GF-D8 (cell line): ENCODE data around the gene CKS2.

ENCODE experiments used
- DNase-seq: peaks from one replicate; lab custom pipeline; 2025; lab: John Stamatoyannopoulos, UW

The CKS2 gene

DNA sequence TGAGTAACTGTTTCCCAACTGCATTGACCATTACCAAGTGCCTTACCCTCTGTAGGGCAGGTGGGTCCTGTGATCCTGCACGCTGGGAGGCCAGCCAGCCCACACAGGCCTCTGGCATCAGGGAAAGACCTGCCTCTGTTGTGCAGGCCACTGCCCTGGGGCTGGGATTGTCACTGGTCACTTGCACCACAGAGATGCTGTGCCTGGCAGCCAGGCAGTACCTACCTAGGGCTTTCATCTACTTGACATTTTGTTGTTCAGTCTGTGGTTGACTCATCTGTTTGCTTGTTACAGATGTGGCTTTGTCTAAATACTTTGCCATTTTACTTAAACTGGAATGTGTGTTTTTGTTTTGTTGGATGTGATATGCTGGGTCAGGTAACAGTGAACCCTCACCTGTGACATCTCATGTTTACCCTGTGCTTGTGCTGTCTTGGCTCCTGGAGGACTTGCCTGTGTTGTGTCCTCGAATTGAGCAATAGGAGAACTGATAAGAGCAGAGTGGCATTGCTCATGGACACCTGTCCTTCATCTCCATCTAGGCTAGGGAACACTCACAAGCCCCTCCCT, 40.1 kb downstream of the CKS2 start:
- no peak for DNase-seq

DNA sequence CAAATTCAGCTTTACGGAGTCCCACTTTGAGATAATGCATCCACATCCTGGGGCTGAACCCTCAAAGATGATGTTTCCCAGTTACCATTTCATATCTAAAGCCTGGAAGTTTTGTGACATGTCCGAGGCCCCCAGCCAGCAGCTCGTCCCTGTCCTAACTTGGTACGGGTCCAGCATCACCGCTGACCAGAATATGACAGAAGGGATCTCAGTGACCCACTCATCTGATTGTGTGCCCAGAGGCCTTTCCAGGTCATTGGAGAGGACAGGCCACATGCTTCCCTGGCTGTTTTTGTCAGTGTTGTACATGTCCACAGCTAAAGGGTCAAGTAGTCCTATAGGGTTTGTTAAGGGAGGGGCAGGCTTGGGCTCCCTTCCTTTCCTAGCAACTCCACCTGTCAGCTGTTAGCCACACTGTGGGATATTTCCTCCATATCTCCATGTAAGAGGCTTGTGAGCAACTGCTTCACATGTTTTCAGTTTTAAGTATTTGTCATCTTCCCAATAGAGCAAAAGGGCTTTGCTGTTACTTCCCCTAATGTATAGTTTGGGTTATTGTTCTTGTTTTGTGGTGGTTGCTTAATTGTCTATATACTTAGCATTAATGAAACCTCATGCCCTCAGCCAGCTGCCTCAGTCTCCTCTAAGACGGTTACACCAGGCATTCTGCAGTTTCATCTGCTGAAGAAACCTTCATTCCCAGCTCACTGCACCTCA, 40.7 kb downstream of the CKS2 start:
- DNase-seq, result no peak

DNA sequence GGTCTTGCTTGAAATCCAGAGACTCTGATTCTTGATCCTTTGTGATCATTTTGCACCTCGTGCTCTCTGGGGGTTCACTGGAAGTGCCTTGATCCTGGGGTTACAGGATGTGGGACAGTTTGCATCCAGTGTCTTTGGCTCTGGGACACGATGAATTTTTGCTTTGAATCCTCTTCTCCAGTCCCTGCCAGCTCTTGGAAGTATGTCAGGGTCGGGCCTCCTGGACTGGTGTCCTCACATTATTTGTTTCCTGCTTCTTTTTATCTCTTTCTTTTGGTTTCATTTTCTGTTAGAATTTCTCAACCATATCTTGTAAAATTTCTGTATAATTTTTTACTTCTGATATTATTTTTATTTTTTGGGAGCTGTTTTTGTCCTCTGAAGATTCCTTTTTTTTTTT, 41.5 kb downstream of the CKS2 start:
- no peak for DNase-seq

DNA sequence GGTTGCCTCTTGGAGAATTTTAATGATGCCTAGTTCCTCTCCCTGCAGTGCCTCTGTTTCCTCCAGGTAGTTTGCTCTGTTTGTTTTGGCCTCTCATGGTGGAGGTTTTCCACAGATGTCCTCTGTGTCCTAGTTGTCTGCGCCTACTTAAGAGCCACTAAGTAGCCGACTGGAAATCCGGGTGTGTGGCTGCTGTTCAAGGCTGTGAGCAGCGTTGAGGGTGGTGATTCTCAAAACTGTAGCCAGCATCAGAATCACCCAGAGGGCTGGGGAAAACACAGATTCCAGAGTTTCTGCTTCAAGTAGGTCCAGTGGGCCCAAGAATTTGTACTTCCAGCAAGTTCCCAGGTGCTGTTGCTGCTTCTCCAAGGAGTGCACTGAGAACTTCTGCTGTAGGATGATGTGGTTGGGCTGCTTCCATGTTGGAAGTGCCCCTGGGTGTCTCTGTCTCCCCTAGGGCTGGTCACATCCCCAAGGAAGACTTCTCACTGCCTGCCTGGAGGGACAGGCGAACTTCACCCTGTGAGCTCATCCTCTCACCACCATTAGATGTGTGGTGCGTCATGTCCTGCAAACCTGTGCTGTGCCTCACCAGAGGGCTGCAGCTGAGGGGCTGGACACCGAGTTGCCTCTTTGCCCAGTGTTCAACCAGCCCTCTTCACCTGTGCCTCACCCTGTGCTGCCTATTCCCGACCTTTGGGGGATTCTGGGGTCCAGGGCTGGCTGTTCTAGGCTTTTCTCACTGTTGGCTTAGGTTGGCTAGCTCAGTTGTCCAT, 42.1 kb downstream of the CKS2 start:
- no peak for DNase-seq

DNA sequence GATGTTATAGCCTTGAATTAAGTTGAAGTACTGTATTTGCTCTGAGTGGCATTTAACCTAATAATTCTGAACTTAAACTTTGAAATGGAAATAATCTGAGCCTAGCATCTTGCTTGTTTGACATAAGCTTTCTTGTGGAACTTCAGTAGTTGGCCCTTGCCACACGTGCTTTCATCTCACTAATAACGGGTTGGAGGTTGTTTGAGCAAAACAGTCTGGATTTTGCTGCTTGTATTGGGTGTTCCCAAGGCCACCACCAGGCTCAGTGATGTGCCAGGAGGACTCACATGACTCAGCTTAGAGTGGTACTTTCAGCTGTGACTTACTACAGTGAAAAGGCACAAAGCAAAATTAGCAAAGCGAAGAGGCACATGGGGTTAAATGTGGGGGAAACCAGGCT, 43.0 kb downstream of the CKS2 start:
- no peak for DNase-seq

DNA sequence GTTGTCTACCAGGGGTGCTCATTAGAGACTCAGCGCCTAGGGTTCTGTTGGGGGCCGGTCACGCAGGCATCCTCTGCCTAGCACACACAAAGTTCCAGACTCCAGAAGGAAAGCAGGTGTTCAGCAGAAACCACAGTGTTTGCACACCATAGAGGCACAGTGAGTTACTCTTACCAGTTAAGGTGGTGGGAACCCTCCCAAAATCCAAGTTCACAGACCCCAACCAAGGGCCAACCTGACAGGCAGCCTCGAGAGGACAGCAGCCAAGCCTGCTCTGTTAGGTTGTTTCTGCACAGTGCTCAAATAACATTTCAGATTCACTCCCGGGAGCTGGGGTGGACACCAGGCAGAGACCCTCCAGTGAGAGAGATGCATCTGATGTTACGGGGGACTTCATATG, 43.5 kb downstream of the CKS2 start:
- DNase-seq, result no peak

DNA sequence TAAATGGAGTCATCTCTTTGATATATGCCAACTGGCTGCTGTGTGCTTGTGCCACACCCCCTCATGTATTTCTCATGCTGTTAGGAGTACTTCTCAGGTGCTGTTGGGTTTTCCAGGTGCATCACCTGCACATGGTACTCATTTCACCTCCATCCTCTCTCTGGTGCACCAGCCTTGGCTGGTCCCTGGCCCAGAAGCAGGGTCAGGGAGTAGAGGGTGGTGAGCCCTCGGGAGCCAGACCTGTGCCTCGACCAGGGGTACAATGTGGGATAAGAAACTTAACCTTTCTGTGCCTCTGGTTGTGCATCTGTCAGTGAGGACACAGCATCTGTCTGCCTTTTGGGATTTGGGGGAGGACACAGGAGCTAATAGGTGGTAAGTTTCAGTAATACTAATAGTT, 45.8 kb downstream of the CKS2 start:
- no peak for DNase-seq

DNA sequence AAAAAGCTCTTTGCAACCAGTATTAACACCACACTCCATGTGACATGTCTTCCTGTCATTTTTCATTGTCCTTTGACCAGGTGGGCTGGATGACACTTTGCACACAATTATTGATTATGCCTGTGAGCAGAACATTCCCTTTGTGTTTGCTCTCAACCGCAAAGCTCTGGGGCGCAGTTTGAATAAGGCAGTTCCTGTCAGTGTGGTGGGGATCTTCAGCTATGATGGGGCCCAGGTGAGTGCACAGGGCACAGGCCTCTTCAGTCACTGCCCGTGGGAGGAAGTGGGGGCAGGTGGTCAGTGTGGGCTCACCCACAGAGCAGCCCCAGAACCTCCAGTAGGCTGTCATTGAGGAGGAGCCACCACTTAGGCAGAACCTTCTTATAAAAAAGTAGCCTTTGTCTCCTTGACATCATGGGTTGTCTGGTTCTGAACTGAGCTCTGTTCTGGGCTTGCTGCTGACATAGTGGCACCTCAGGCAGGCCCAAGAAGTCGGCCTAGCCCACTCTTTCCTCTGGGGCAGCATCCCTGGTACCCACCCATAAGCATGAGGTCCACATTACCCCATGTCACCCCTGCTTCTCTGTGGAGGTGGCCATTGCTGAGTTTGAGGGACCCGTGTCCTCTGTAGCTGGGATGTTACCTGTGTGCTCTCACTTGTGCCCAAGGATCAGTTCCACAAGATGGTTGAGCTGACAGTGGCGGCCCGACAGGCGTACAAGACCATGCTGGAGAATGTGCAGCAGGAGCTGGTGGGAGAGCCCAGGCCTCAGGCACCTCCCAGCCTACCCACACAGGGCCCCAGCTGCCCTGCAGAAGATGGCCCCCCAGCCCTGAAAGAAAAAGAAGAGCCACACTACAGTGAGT, 46.6 kb downstream of the CKS2 start:
- DNase-seq, result no peak

DNA sequence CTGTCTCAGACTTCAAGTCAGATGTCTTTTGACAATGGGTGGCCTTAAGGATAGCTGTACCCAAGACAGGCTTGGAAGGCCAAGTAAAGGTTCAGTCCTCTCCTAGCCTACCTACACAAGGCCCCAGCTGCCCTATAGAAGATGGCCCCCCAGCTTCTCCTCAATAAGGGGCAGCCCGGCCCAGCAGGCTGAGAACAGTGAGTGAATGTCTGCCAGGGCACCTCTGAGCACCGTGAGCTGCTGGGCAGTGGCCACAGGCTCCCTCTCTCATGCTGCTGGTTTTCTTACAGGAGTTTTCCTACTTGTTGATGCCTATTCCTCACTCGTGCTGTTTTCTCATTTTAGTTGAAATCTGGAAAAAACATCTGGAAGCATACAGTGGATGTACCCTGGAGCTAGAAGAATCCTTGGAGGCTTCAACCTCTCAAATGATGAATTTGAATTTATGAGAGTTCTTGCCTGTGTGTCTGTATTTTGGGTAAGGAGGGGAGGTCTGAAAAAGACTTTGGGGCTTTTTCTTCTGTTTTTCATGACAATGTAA, 47.5 kb downstream of the CKS2 start:
- no peak for DNase-seq

DNA sequence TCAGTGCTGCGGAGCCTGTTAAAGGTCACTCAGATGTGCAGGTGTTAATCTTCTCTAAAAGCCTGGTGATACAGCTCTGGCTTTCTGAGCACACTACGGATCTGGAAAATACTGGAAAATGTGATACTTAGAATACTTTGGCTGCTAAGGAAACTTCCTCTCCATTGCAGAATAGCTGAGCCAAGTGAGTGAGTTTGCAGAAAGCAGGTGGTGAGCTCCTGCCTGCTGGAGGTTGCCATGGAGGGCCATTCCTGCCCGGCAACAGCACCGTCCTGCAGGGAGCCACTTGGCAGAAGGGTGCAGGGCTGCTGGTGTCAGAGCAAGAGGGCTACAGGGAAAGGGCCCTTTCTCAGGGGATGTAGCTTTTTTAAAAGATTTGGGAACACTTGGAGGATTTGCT, 48.0 kb downstream of the CKS2 start:
- DNase-seq, result no peak

DNA sequence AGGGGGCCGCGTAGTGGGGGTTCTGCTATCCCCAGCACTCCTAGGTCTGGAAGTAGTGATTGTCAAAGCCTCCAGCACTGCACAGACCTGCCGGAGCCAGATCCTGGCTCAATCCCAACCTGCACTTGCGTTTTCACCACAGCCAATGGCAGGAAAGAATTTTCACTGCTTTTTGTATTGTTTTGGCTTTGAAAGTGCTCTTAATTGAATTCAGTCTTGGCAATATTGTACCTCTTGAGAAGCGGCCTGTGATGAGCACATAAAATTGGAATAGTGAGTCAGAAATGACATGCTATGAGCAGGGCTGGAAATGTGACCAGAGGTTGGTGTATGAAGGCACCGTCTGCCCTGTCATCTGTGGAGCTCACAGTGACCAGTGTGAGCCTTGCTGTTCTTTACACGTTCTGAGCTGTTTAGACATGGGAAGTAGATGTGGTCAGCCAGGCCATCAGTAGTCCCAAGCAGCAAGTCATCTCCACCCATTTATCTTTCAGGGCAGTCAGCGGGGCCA, 48.8 kb downstream of the CKS2 start:
- DNase-seq, result no peak

DNA sequence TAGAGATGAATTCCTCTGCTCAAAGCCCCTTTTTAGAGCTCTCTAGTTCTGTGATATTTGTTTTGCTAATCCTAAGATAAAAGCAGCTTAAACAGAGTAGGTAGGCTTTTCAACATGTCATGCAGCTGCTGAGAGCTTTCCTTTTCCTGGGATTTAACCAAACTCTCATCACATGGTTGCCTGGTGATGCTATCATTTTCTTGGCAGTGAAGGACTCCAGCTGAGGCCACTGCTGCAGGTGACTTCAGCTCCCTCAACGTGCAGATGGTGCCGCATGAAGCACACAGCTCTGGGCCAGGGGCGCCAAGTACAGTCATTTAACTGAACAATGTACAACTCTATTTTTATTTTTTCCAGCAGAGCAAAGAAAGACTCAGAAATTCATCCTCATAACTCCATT, 49.5 kb downstream of the CKS2 start:
- no peak for DNase-seq

DNA sequence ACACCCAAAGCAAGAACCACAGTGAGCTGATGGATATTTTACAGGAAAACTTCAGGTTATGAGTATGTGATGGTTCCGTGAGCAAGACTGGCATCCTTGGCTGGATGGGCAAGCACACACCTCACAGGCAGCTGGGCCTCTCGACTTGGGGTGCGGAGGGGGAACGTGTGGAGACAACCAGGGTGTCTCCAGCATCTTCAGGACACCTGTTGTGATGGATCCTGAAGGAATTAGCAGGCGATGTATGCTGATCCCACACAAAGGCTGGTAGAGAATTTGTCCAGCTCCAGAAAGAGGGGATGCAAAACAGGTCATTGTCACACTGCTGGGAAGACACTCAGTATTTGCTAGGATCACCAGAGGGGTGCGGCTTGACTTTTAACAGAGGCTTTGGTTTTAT, 50.0 kb downstream of the CKS2 start:
- no peak for DNase-seq

DNA sequence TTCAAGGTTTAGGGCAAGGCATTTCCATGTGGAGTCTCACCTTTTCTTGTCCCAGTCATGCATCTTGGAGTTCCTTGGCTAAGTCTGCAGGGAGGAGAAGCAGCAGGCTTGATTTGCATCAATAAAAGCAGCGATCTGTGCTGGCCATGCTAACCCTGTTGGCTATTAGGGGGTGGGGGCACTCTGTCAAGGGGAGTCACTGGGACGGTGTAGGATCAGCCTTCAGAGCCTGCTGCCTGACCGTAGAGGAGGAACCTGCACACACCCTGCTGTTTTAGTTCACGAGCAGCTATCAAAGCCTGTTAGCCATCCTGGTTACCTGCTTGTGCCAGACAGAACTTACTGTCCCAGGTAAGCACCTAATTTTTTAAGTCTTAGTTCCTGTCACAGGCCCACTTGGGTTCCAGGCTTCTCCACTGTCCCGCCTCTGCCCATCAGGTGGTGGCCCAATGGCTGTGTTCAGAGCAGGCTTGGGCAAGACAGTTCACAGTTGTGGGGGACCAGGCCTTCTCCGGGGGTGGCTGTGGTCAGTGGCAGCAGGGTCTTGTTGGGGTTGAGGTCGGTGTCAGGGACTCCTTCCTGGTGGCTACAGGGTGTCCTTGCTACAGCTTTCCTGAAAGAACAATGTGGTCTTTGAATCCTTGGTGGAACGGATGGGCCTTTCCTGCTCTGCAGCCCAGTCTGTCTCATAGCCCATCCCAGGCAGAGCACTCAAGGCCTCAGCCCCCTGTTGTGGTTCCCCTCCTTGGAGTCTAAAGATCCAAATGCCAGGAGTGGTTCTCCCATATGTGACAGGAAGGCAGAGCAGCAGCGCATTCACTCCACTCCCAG, 51.0 kb downstream of the CKS2 start:
- no peak for DNase-seq

DNA sequence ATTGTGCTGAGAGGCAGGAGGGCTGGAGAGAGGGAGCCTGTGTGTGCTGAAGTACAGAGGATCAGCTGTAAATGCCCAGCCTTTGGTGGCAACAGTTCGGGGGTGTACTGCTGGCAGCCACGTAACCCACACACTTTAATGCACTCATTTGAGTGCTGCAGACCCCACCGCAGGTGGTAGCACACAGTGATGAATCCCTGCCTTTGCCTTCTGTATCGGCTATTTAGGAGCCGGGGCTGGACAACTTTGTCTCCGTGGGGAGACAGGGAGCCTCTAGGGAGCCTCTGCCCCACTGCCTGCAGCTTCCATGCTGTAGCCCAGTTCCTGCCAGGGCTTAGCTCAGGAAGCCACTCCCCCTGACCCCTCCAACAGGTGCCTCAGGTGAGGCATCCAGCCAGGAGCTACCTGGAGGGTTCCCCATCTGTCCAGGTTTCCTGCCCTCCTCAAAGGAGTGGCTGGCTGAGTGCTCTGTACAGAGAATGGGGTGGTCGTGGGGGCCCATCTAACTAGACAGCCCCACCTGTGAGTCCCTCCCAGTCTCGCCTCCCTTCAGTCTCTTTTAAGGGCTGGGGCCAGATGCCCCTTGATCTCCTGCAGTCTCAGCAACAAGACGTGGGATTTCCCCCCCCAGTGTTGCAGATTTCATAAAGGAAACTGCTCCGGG, 51.8 kb downstream of the CKS2 start:
- DNase-seq, result no peak

DNA sequence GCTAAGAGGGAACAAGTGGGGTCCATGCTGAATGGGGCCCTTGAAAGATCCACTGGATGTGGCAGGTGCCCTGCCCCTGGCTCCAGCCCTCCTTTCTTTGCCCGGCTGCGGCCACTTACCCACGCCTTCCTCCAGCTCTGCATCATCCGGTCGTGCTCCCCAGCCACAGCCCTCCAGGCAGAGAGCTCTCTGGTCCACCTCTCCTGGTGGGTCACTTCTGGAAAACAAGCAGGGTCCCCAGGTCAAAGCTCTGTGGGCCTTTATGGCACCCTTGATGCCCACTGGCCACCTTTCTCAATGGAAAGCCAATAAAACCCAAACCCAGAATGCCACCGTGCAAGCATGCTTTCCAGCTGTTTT, 52.3 kb downstream of the CKS2 start:
- no peak for DNase-seq

DNA sequence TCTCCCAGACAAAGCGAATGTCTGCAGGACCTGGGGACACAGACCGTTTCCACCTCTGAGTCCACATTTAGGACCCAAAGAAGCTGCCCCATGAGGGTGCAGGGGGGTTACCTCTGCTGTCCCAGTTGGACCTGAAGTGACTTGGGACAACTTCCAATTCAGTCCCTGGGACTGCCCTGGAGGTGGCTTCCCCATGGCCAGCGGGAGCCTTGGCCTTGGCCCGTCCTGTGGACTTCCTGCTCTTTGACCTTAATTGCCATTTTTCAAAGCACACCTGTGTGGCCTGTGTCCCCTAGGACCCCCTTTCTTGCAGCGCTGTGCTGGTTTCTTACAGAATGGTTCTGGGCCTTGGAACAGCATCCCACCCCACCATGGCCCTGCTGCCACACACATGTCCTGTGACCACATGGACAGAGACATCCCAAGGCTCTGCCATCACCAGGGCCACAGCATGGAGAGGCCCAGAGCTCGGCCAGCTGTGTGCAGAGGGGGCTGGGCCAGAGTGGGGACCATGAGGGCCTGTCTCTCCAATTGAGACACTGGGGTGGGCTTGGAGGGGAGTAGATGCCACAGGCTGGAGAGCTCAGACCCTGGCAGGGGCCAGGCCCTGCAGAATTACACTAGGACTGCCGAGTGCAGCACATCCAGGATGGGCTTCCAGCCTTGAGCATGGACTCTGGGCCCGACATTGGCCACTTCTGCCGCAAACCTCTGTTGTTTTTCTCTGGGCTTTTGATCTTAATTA, 53.1 kb downstream of the CKS2 start:
- DNase-seq, result no peak

DNA sequence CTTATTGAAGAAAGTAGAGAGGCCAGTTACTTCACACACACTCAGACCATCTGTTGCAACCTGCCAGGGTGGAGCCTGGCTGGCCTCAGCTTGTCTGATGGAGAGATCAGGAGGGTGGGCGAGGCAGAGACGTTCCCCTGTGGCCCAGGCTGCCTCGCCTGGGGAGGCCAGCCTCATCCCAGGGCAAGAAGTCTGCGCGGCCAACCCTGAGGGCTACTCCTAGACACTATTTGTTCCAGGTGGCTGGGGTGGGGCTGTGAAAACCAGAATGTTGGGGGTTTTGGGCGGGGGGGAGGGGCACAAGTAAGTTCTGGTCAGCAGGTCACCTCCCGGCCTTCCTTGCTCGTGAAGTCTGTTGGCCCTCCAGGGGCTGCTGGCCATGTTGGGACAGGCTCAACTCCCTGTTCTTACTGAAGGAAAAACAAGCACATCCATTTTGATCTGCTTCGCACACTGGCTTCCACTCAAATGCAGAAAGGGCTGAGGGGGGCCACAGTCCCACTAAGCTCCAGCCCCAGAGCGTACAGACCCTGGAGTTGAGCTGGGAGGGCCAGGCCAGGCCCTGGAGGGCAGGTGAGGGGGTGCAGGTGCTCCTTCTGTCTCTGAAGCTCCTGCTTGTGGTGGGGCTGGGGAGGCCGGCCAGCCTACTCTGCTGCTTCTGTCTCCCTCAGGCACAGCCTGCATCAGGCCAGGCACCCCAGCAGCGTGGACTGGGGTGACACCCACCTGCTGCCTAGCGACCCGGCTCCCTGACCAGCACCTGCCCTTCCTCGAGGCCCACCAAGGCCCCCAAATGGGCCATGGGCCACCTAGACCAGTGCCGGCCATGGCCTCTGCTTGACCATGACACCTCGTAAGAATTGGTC, 53.9 kb downstream of the CKS2 start:
- DNase-seq, result no peak

DNA sequence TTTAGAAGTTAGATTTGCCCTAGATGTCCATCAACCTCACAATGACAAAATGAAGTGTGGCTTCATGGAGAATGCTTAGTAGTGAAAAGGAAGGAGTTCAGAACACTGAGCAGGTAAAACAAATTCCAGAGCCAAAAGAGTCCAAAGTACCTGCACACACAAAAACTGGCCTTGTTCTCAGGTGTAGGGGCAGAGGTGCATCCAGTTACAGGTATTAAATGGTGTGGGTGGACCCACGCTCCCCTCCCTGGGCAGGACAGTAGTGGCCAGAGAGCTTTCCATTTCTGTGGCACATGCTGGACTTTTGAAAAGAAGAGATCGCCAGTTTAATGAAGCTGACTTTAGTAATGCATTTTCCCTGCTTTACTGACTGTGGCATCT, 54.5 kb downstream of the CKS2 start:
- no peak for DNase-seq
